DND-41 (cell line): ENCODE measurements around the gene ACOXL.

ENCODE experiments used
- EZH2 ChIP-seq: IDR thresholded peaks from 3 replicates; pipeline ENCODE4 v1.6.1; 2012; ENCODE audit warnings: borderline replicate concordance, low read depth, mild to moderate bottlenecking, moderate library complexity, low read length, inconsistent platforms; ENCODE audit not compliant: severe bottlenecking
- TF ChIP-seq, protein P1 (sequence below): IDR thresholded peaks from 2 replicates; pipeline ENCODE4 v1.5.1; 2012; ENCODE audit warnings: borderline replicate concordance, low read length, moderate library complexity, mild to moderate bottlenecking; ENCODE audit not compliant: poor library complexity, severe bottlenecking; ENCODE audit errors: extremely low read depth

DNA sequence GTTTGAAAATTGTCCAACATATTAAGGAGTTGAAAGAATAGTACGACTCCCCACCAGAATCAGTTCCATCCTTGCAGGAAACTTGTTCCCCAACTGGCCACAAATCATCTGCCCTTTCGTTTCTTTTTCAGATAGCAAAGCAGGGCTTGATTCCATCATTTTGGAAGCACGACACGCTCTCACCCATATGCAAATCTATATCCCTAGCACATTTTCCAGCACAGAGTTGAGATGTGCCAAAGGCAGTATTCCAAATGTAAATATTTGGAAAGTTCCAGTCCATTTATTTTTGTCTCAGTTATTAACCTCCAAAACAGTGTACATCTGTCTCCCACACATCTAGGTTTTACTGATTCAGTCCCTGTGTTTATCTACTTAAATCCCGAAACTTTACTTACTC is 259.5 kb downstream of the ACOXL start:
- TF ChIP-seq, protein P1, sequence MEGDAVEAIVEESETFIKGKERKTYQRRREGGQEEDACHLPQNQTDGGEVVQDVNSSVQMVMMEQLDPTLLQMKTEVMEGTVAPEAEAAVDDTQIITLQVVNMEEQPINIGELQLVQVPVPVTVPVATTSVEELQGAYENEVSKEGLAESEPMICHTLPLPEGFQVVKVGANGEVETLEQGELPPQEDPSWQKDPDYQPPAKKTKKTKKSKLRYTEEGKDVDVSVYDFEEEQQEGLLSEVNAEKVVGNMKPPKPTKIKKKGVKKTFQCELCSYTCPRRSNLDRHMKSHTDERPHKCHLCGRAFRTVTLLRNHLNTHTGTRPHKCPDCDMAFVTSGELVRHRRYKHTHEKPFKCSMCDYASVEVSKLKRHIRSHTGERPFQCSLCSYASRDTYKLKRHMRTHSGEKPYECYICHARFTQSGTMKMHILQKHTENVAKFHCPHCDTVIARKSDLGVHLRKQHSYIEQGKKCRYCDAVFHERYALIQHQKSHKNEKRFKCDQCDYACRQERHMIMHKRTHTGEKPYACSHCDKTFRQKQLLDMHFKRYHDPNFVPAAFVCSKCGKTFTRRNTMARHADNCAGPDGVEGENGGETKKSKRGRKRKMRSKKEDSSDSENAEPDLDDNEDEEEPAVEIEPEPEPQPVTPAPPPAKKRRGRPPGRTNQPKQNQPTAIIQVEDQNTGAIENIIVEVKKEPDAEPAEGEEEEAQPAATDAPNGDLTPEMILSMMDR: no peak
- TF ChIP-seq EZH2: no peak
